HCT116 (cell line): ENCODE results near the gene RAPGEF1. TPM values are rescaled to one million over a fixed set of nuclear protein-coding genes. Genes with fewer than 3 reads are reported as not detected.

Experiments
- ATAC-seq: fragments of 200-7000 bp; cut with Tn5 transposase; 2 replicates; pipeline ENCODE4 v1.9.1; 2020; ENCODE audit warnings: mild to moderate bottlenecking, moderate library complexity
- BruUV-seq: library from RNA; stranded (reverse); fragments of 400-500 nt; replicated peaks from 2 replicates; lab custom pipeline; 2021; lab: Mats Ljungman, UMichigan
- CTCF ChIA-PET: fragments of 300-600 bp; sonication (Branson Sonifier 250); formaldehyde crosslinking; loops from one replicate; lab custom pipeline; 2021; ENCODE audit warnings: antibody characterized with exemption; lab: Charles Lee
- POLR2A ChIA-PET: fragments of 300-600, 350-600 bp; sonication (Branson Sonifier 250); formaldehyde crosslinking; loops from one replicate; lab custom pipeline; 2021; ENCODE audit warnings: antibody characterized with exemption; lab: Charles Lee
- RAD21 ChIA-PET, 2 experiments: fragments of 300-600 bp; sonication (Branson Sonifier 250); formaldehyde crosslinking; loops; one replicate each; lab custom pipeline; 2023; ENCODE audit warnings: low total read pairs in 2 of 2; ENCODE audit not compliant: uncharacterized antibody in 2 of 2, unreplicated experiment in 2 of 2, low non-redundant PET in 1 of 2; lab: Charles Lee
- DNase-seq: peaks from one replicate; pipeline ENCODE4 v3.0.0-alpha.2; 2010; ENCODE audit warnings: low read depth, low spot score
- H2AFZ ChIP-seq: fragments of 200-600 bp; shearing (Covaris generic), sonication (generic); 2 replicates; pipeline ENCODE4 v1.6.1; 2017; ENCODE audit warnings: low read depth, mixed run types, mixed read lengths, antibody characterized with exemption, low read length; ENCODE audit not compliant: poor library complexity, severe bottlenecking
- H3K27ac ChIP-seq: 2 replicates; pipeline ENCODE4 v1.5.1; 2012; ENCODE audit warnings: low read depth, low read length
- H3K27me3 ChIP-seq: fragments of 200-600 bp; sonication (generic); 2 replicates; pipeline ENCODE4 v1.6.1; 2016; ENCODE audit warnings: mixed run types, low read length, mixed read lengths; ENCODE audit not compliant: insufficient read depth
- H3K36me3 ChIP-seq, 2 experiments: fragments of 200-500 bp in 1 of 2; fragments of 200-600 bp in 1 of 2; sonication (Bioruptor generic) in 1 of 2; sonication (generic) in 1 of 2; 2 replicates each; pipeline versions ENCODE4 v1.5.1 to v1.6.1; 2014 to 2016; ENCODE audit warnings: low read length in 2 of 2, inconsistent platforms in 1 of 2, mixed read lengths in 1 of 2, mixed run types in 1 of 2; ENCODE audit not compliant: insufficient read depth in 2 of 2, control insufficient read depth in 1 of 2
- H3K4me1 ChIP-seq, 2 experiments: fragments of 200-600 bp in 1 of 2; sonication (generic) in 1 of 2; 2 replicates each; pipeline versions ENCODE4 v1.5.1 to v1.6.1; 2012 to 2017; ENCODE audit warnings: low read length in 2 of 2, inconsistent platforms in 1 of 2, mild to moderate bottlenecking in 1 of 2, mixed read lengths in 1 of 2, mixed run types in 1 of 2, moderate library complexity in 1 of 2; ENCODE audit not compliant: insufficient read depth in 2 of 2, control insufficient read depth in 1 of 2
- H3K4me2 ChIP-seq: fragments of 200-600 bp; sonication (generic); 2 replicates; pipeline ENCODE4 v1.6.1; 2017; ENCODE audit warnings: mixed run types, low read length, mixed read lengths
- H3K4me3 ChIP-seq, 2 experiments: fragments of 200-600 bp in 1 of 2; sonication (generic) in 1 of 2; replicated peaks in 1 of 2; 2 replicates each; pipeline ENCODE4 v1.5.1; 2011 to 2016; ENCODE audit warnings: low read length in 2 of 2, control low read depth in 1 of 2, low read depth in 1 of 2, mild to moderate bottlenecking in 1 of 2, mixed read lengths in 1 of 2, mixed run types in 1 of 2
- H3K79me2 ChIP-seq: fragments of 200-600 bp; sonication (generic); 2 replicates; pipeline ENCODE4 v1.6.1; 2017; ENCODE audit warnings: mild to moderate bottlenecking, mixed run types, low read length, moderate library complexity, mixed read lengths; ENCODE audit not compliant: insufficient read depth
- H3K9ac ChIP-seq: fragments of 200-600 bp; sonication (generic); 2 replicates; pipeline ENCODE4 v1.6.1; 2016; ENCODE audit warnings: low read length, mixed read lengths
- H3K9me2 ChIP-seq: fragments of 200-600 bp; sonication (generic), shearing (Covaris generic); 2 replicates; pipeline ENCODE4 v1.6.1; 2017; ENCODE audit warnings: mixed run types, mild to moderate bottlenecking, moderate library complexity; ENCODE audit not compliant: insufficient read depth
- H3K9me3 ChIP-seq, 2 experiments: fragments of 200-500 bp in 1 of 2; fragments of 200-600 bp in 1 of 2; sonication (Bioruptor generic) in 1 of 2; sonication (generic) in 1 of 2; 2 replicates each; pipeline ENCODE4 v1.6.1; 2014 to 2017; ENCODE audit warnings: low read length in 2 of 2, mixed read lengths in 2 of 2, inconsistent platforms in 1 of 2, low read depth in 1 of 2, mild to moderate bottlenecking in 1 of 2, mixed run types in 1 of 2, moderate library complexity in 1 of 2; ENCODE audit not compliant: control insufficient read depth in 1 of 2, insufficient read depth in 1 of 2
- H4K20me1 ChIP-seq: fragments of 200-600 bp; sonication (generic), shearing (Covaris generic); 2 replicates; pipeline ENCODE4 v1.6.1; 2017; ENCODE audit warnings: mixed run types, mild to moderate bottlenecking, moderate library complexity; ENCODE audit not compliant: insufficient read depth
- CBX3 ChIP-seq: IDR thresholded peaks from 2 replicates; pipeline ENCODE4 v1.6.1; 2012; ENCODE audit warnings: low read depth
- EGR1 ChIP-seq: IDR thresholded peaks from 2 replicates; pipeline ENCODE4 v1.6.1; 2012; ENCODE audit warnings: low read depth
- ELF1 ChIP-seq: IDR thresholded peaks from 2 replicates; pipeline ENCODE4 v1.6.1; 2012; ENCODE audit warnings: low read depth, borderline replicate concordance
- FOSL1 ChIP-seq: IDR thresholded peaks from 2 replicates; pipeline ENCODE4 v1.6.1; 2012; ENCODE audit warnings: low read depth
- POLR2AphosphoS5 ChIP-seq: IDR thresholded peaks from 2 replicates; pipeline ENCODE4 v1.6.1; 2011; ENCODE audit warnings: mild to moderate bottlenecking, low read depth, low read length, moderate library complexity
- RAD21 ChIP-seq: IDR thresholded peaks from 2 replicates; pipeline ENCODE4 v1.6.1; 2012; ENCODE audit warnings: low read depth, mild to moderate bottlenecking
- SP1 ChIP-seq: IDR thresholded peaks from 2 replicates; pipeline ENCODE4 v1.6.1; 2012; ENCODE audit warnings: low read depth
- TCF7L2 ChIP-seq: IDR thresholded peaks from 2 replicates; pipeline ENCODE4 v1.7.0; 2011; ENCODE audit warnings: borderline replicate concordance, inconsistent platforms; ENCODE audit not compliant: insufficient read depth, insufficient read length; ENCODE audit errors: extremely low read depth
- YY1 ChIP-seq: IDR thresholded peaks from 2 replicates; pipeline ENCODE4 v1.6.1; 2011; ENCODE audit warnings: low read length, low read depth, moderate library complexity, mild to moderate bottlenecking; ENCODE audit not compliant: insufficient replicate concordance; ENCODE audit errors: extremely low read depth
- ZFX ChIP-seq: fragments of 450-650 bp; IDR thresholded peaks from 2 replicates; pipeline ENCODE4 v1.6.1; 2017
- intact Hi-C: fragments of 100-400 bp; cut with micrococcal nuclease; formaldehyde crosslinking; loops from 2 replicates; pipeline ENCODE4 v1.10.0; 2022
- total RNA-seq: library from RNA; stranded (reverse); gene quantifications from one replicate; pipeline ENCODE4 v1.2.1, GENCODE V29; 2021; ENCODE audit not compliant: unreplicated experiment
- TF ChIP-seq, protein P1 (sequence below): IDR thresholded peaks from 2 replicates; pipeline ENCODE4 v1.6.1; 2011; ENCODE audit warnings: mild to moderate bottlenecking, low read length, moderate library complexity; ENCODE audit not compliant: insufficient replicate concordance; ENCODE audit errors: extremely low read depth
- TF ChIP-seq, protein P2 (sequence below): IDR thresholded peaks from 2 replicates; pipeline ENCODE4 v1.6.1; 2012
- TF ChIP-seq, protein P3 (sequence below): IDR thresholded peaks from 2 replicates; pipeline ENCODE4 v1.6.1; 2012
- TF ChIP-seq, protein P4 (sequence below): IDR thresholded peaks from 2 replicates; pipeline ENCODE4 v1.6.1; 2012; ENCODE audit warnings: low read depth

The RAPGEF1 gene
- total RNA-seq, 1 experiment from 2014 or later, result 43.0 TPM

DNA sequence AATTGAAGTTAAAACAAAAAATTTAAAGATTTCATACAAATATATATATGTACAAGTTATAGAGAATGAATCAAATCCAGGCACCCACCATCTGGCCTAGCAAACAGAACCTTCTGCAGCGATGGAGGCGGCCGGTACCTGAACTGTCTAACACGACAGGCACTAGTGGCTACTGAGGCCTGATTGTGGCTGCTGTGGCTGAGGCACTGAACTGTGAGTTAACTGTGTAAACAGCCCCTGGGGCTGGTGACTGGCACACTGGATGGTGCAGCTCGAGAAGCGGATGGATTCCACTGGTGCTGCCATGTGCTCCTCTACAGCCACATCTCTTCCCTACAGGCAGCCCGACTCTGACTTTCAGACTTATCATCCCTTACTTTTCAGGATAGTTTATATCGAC, 82.4 kb downstream of the RAPGEF1 start:
- intact Hi-C loops, result no loop called here
- H4K20me1 ChIP-seq, result no peaks in the 10 kb centered on the region
- ChIA-PET RAD21 (no interaction called here), CTCF (no interaction called here), POLR2A (no interaction called here)
- H3K36me3 ChIP-seq, result no peaks in the 10 kb centered on the region
- ATAC-seq (no peak), DNase-seq (no peak)
- 0 out of 2 replicates have a peak overlapping the region, but pooled peaks have one; percentile 71 for H3K4me2 ChIP-seq
- H3K27ac ChIP-seq, result no peak overlapping the region
- no peak overlapping the region for H3K4me3 ChIP-seq
- no peaks in the 10 kb centered on the region for H3K9me3 ChIP-seq
- BruUV-seq, result no TSS peak
- no peaks in the 10 kb centered on the region for H3K9me2 ChIP-seq
- no peaks in the 10 kb centered on the region for H3K27me3 ChIP-seq
- TF ChIP-seq, protein P1, sequence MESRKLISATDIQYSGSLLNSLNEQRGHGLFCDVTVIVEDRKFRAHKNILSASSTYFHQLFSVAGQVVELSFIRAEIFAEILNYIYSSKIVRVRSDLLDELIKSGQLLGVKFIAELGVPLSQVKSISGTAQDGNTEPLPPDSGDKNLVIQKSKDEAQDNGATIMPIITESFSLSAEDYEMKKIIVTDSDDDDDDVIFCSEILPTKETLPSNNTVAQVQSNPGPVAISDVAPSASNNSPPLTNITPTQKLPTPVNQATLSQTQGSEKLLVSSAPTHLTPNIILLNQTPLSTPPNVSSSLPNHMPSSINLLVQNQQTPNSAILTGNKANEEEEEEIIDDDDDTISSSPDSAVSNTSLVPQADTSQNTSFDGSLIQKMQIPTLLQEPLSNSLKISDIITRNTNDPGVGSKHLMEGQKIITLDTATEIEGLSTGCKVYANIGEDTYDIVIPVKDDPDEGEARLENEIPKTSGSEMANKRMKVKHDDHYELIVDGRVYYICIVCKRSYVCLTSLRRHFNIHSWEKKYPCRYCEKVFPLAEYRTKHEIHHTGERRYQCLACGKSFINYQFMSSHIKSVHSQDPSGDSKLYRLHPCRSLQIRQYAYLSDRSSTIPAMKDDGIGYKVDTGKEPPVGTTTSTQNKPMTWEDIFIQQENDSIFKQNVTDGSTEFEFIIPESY, result no peak
- TF ChIP-seq ELF1 (no peak), CBX3 (no peak), FOSL1 (no peak), ZFX (no peak), EGR1 (no peak), POLR2AphosphoS5 (no peak), TCF7L2 (no peak), SP1 (no peak), YY1 (no peak), RAD21 (no peak)
- TF ChIP-seq, protein P2, sequence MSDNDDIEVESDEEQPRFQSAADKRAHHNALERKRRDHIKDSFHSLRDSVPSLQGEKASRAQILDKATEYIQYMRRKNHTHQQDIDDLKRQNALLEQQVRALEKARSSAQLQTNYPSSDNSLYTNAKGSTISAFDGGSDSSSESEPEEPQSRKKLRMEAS, result no peak
- TF ChIP-seq, protein P3, sequence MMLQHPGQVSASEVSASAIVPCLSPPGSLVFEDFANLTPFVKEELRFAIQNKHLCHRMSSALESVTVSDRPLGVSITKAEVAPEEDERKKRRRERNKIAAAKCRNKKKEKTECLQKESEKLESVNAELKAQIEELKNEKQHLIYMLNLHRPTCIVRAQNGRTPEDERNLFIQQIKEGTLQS, result no peak
- TF ChIP-seq, protein P4, sequence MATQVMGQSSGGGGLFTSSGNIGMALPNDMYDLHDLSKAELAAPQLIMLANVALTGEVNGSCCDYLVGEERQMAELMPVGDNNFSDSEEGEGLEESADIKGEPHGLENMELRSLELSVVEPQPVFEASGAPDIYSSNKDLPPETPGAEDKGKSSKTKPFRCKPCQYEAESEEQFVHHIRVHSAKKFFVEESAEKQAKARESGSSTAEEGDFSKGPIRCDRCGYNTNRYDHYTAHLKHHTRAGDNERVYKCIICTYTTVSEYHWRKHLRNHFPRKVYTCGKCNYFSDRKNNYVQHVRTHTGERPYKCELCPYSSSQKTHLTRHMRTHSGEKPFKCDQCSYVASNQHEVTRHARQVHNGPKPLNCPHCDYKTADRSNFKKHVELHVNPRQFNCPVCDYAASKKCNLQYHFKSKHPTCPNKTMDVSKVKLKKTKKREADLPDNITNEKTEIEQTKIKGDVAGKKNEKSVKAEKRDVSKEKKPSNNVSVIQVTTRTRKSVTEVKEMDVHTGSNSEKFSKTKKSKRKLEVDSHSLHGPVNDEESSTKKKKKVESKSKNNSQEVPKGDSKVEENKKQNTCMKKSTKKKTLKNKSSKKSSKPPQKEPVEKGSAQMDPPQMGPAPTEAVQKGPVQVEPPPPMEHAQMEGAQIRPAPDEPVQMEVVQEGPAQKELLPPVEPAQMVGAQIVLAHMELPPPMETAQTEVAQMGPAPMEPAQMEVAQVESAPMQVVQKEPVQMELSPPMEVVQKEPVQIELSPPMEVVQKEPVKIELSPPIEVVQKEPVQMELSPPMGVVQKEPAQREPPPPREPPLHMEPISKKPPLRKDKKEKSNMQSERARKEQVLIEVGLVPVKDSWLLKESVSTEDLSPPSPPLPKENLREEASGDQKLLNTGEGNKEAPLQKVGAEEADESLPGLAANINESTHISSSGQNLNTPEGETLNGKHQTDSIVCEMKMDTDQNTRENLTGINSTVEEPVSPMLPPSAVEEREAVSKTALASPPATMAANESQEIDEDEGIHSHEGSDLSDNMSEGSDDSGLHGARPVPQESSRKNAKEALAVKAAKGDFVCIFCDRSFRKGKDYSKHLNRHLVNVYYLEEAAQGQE, result no peak
- H3K79me2 ChIP-seq, result no peaks in the 10 kb centered on the region
- no peak overlapping the region for H3K9ac ChIP-seq
- no peak overlapping the region for H2AFZ ChIP-seq
- peaks cover 18 to 22% of the 10 kb centered on the region in 2 experiments for H3K4me1 ChIP-seq
